HG02885 (cell line): ENCODE results near the gene NR1H2.
"Not testable (repeated sequence)": the region's sequence is repeated elsewhere in the genome, so short reads cannot be mapped to it uniquely, and the experiment has no call there.

Experiments used
- ATAC-seq: cut with Tn5 transposase; IDR thresholded peaks from one replicate; pipeline ENCODE4 v1.9.1; 2021; ENCODE audit warnings: mild to moderate bottlenecking; ENCODE audit not compliant: unreplicated experiment, poor library complexity

The NR1H2 gene

DNA sequence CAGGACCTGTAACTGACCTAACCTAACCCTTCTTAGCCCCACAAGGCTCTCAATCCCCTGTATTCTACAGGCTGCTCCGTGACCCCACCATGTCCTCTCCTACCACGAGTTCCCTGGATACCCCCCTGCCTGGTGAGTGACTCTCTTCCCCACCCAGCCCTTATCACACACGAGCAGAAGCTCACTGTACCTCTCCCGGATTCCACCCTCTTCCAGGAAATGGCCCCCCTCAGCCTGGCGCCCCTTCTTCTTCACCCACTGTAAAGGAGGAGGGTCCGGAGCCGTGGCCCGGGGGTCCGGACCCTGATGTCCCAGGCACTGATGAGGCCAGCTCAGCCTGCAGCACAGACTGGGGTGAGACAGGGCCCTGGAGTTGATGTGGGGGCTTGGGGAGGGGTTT lies 1.3 kb downstream of the NR1H2 start:
- no peak for ATAC-seq

DNA sequence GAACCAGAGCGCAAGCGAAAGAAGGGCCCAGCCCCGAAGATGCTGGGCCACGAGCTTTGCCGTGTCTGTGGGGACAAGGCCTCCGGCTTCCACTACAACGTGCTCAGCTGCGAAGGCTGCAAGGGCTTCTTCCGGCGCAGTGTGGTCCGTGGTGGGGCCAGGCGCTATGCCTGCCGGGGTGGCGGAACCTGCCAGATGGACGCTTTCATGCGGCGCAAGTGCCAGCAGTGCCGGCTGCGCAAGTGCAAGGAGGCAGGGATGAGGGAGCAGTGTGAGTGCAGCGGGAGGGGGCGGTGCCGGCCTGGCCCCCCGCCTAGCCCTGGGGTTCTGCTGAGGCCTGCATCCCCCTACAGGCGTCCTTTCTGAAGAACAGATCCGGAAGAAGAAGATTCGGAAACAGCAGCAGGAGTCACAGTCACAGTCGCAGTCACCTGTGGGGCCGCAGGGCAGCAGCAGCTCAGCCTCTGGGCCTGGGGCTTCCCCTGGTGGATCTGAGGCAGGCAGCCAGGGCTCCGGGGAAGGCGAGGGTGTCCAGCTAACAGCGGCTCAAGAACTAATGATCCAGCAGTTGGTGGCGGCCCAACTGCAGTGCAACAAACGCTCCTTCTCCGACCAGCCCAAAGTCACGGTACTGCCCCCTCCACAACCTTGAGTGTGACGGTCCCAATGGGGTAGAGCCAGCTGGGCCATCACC lies 2.1 kb downstream of the NR1H2 start:
- ATAC-seq, result no peak

DNA sequence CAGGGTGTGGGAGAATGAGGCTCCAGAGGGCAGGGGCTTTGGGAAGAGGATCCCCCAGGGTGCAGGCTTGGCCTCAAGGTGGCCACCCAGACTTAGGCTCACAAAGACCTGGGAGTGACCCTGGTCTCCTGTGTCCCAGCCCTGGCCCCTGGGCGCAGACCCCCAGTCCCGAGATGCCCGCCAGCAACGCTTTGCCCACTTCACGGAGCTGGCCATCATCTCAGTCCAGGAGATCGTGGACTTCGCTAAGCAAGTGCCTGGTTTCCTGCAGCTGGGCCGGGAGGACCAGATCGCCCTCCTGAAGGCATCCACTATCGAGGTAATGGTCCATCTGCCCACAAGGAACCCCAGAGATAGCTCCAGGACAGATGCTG lies 2.6 kb downstream of the NR1H2 start:
- no peak for ATAC-seq

DNA sequence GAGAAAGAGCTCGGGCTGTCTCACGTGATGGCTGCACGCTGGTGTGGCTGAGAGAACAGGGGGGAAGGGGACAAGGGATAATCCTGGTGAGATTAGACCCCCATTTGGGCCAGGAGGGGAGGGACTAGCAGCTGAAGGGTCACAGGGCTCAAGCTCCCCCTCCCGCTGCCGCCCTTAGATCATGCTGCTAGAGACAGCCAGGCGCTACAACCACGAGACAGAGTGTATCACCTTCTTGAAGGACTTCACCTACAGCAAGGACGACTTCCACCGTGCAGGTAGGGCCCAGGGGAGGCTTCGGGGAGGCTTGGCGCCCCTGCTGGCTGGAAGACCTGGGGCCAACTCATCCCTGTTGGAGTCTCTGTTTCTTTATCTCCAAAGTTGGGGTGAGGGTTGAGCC lies 3.3 kb downstream of the NR1H2 start:
- no peak for ATAC-seq

DNA sequence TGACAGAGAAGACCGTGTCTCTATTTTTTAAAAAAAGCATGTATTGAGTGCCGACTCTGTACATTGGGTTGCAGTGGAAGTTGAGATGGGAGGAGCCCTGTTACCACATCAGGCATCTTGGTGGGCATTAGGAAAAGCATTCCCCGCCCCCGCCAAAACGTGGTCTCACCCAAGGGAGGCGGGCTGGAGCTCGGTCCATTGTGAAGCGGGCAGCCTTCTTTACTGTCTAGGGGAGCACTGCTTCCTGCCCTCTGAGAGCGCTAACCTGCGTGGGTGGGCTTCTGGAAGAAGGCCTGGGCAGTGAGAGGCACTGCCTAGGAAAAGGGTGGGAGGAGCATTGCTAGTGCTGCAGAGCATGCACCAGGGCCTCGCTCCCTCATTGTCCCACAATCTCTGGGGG lies 3.9 kb downstream of the NR1H2 start:
- no peak for ATAC-seq

DNA sequence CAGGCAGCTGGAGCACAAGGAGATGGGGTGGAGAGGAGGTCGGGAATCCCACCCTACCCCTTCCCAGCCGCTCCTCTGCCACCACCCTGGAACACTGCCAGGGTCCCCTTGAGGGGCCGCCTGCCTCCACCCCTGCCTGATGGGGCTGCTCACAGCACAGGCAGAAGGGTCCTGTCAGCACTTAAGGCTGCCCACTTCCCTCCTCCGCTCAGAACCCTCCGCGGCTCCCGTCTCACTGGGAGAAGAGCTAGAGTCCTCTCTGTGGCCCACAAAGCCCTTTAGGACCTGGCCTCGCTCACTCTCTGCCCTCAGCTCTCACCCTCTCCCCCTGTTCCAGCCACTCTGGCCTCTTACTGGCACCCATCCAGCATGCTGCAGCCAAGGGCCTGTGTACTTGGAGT lies 4.5 kb downstream of the NR1H2 start:
- ATAC-seq, result no peak

DNA sequence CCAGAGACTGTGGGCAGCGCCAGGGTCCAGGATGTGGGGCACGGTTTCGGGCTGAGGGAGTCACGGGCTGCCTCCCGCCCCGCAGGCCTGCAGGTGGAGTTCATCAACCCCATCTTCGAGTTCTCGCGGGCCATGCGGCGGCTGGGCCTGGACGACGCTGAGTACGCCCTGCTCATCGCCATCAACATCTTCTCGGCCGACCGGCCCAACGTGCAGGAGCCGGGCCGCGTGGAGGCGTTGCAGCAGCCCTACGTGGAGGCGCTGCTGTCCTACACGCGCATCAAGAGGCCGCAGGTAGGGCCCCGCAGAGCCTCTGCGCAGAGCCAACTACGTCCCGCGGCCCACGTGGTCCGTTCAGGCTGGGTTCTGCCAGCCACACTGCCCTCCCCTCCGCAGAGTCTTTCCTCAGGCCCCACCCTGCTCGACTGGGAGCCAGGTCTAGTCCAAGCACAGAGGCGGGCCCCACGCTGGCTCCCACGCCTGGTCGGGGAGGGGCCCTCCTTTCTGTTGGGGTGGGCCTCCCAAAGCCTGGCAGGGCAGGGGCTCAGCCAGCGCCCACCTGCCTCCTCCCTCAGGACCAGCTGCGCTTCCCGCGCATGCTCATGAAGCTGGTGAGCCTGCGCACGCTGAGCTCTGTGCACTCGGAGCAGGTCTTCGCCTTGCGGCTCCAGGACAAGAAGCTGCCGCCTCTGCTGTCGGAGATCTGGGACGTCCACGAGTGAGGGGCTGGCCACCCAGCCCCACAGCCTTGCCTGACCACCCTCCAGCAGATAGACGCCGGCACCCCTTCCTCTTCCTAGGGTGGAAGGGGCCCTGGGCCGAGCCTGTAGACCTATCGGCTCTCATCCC lies 5.8 kb downstream of the NR1H2 start:
- ATAC-seq, result no peak

DNA sequence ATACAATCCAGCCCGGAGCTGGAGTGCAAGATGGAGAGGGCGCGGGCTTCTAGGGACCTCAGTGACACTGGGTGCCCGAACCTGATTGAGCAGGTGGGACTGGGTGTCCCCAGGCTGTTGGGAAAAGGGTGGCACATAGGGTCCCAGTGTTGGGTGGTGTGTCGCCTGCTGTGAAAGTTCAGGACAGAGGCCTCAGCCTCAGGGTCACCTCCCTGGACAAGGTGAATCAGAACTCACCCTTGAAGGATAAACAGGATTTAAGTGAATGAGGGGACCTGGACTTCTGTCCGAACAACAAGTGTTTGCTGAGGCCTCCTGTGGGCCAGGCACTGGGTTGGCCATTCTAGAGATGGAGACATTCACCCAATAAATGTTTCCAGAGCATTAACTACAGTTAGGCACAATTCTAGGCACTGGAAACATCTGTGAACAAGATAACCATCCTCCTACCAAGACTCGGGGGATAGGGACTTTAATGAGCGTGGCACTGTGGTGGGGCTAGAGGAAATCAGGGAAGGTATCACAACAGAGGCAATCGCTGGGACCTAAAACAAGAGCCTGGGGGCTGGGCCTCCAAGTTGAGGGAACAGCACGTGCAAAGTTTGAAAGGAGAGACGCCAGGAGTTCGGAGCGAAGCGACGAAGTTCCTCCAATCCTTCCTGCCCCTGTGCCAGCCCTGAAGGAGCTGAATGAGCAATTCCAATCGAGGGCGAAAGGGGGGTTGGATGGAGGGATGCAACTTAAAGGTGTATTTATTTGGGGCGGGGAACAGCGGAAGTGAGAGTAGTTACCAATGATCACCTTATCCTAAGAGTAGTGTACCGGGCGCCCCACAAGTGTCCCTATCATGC lies 7.0 kb downstream of the NR1H2 start:
- ATAC-seq, result no peak

DNA sequence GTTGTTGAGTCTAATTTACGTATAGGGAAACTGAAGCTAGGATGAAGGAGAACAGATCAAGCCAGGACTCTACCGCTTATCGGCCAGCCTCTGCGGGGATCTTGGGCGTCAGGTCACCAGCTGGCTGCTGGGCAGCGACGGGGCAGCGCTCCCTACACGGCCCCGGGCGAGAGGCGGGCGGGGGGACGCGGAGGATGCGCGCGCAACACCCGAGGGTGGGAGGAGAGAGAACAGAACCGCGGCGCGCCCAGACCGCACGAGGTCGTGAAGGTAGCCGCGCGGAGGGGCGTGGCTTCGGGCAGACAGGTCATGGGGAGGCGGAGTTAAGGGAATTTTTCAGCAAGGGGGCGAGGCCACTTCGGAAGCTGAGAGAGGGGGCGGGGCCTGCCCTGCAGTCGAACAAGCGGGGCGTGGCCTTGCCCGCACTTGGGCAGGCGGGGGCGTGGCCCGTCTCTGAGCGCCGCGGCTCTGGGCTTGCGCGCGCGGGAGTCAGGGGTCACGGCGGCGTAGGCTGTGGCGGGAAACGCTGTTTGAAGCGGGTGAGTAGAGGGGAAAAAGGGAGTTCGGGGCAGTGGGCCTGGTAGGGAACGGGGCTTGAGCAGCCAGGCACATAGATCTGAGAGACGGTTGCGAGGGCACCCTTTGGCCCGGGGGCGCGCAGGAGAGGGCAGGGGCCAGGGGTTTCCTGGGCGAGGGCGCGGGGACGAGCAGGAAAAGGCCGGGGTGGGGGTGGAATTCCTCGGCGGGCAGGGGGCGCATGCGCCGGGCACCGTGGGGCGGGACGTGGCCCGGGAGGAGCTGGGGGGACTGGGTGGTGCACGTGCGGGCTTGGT lies 7.8 kb downstream of the NR1H2 start, which contains the start of gene POLD1:
POLD1 (plus strand) TSS at position 496 of the 833 bp plus-strand sequence. CDS start 14,505 bp downstream, outside the sequence.
- peak; percentile 88 for ATAC-seq

DNA sequence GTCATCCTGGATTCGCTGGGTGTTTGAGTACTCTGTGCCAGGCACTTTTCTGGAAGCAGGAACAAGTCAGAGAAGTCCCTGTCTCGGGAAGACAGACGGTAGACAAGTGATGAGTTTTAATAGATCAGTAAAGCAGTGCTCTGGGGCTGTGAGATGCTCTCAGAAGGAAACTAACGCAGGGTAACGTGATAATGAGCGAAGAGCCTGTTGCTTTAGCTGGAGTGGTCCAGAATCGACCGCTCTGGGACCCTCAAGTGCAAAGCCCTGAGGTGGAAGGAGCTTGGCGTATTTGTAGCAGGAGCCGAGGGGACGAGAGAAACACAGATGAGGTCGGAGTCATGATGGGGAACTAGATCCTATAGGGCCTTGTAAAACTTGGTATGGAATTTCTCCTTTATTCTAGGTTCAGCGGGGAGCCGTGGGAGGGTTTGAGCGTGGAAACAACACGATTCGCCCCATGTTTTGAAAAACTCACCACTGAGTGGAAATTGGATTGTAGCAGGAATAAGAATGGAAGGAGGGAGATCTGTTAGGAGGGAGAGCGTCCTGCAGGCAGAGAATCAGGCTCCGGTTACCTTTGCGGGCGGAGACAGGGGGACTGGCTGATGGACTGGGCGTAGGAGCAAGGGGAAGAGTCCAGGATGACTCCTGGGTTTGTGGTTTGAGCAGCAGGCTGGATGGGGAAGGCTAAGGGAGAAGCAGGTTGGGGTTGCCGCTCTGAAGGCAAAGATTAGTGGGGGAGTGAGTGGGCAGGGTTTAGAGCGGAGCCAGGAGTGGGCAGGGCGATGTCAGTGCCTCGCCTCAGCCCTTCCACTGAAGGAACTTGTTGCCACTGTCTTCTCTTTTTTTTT lies 8.7 kb downstream of the NR1H2 start:
- no peak for ATAC-seq

DNA sequence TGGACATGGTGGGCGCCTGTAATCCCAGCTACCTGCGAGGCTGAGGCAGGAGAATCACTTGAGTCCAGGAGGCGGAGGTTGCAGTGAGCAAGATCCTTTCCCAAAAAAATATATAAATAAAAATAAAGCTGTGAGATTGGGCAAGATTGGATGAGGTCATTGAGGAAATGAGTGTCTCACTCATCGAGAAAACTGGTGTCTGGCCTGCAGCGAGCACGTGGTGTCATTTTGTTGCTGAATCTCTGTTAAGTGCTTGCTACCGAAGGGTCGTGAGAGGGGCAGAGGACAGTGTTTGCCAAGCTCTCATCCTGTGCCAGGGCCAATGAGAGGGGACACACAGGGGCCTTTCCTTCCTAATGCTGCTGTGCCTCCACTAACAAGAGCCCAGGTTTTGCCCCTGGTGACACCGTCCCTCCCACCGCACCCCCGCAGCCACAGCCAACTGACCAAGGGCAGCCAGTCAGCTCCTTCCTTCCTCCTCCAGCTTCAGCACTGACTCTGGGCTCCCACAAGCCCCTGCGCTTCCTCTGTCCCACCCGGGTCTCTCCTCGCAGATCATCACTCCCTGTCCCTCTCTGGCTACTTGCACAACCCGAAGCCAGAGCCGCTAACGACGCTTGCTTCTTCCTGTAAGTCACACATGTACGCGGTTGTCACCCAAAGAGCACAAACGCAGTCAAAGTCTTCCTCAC lies 11.1 kb downstream of the NR1H2 start:
- ATAC-seq, result no peak

DNA sequence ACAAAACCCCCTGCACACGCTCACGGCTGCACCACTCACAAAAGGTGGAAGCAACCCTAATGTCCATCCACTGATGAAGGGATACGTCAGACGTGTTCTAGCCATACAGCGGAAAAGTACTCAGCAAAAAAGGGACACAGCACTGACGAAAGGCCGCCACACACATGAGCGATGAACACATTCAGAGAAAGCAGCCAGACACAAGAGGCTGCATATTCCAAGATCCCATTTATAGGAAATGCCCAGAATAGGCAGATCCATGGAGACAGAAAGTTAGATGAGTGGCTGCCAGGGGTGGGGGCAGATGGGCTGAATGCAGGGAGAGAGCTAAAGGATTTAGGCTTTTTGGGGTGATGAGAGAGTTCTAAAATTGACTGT lies 11.6 kb downstream of the NR1H2 start:
- no peak for ATAC-seq

DNA sequence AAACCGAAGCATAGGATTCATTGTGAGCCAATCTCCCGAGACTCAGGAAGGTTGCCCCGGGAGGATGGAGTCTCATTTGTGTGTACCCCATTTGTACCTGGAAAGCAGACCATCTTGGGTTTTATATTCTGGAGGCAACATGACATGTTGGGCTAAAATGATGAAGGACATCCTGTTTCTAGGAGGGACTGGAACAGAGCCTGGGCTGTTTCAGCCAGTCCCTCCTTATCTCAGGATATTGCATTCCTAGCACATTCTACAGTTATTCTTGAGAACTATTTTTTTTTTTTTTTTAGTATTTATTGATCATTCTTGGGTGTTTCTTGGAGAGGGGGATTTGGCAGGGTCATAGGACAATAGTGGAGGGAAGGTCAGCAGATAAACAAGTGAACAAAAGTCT lies 14.0 kb downstream of the NR1H2 start:
- not testable (repeated sequence) for ATAC-seq

DNA sequence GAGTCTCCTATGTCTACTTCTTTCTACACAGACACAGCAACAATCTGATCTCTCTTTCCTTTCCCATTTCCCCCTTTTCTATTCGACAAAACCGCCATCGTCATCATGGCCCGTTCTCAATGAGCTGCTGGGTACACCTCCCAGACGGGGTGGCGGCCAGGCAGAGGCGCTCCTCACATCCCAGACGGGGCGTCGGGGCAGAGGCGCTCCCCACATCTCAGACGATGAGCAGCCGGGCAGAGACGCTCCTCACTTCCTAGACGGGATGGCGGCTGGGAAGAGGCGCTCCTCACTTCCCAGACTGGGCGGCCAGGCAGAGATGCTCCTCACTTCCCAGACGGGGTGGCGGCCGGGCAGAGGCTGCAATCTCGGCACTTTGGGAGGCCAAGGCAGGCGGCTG lies 14.7 kb downstream of the NR1H2 start:
- ATAC-seq, result not testable (repeated sequence)

DNA sequence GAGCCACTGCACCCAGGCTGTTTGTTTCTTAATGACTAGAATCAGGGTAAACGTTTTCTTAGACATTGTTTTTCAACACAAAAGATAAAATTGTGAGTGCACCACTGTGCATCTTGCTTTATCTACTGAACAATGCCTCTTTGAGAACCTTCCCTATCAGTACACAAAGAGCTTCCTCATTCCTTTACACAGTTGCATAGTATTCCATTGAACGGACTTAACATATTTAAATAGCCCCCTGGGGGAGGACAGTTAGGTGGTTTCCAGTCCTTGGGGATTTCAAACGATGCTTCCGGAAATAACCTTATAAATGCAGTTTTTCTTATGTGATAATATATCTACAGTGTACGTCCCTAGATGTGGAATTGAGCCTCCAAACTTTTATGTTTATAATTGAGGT lies 16.5 kb downstream of the NR1H2 start:
- no peak for ATAC-seq

DNA sequence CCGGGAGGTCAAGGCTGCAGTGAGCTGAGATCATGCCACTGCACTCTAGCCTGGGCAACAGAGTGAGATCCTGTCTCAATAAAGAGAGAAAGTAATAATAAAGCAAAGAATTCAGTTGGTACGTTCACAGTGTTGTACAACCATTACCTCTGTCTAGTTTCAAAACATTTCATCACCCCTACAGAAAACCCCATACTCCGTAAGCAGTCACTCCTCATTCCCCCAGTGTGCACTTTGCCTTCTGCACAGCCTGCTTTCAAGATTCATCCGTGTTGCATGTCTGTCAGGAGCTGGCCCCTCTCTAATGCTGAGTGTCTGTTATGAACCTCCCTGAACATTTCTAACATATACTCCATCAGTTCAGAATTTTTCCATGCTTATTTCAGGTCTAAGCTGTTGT lies 17.3 kb downstream of the NR1H2 start:
- no peak for ATAC-seq

DNA sequence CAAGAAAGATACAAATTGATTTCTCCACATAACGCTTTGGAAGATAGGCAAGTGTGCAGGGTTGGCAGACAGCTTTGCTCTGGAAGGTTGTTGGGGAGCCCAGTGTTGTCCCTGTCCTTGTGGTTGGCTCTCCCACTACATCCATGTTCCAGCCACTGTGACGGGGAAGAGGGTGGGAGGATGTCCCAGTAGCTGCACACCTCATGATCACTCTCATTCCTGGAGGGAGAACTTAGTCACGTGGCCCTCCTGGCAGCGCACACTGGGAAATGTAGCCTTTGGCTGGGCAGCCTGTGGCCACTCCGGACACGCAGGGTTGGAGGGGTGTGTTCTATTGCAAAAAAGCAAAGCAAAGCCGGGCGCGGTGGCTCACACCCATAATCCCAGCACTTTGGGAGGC lies 17.8 kb downstream of the NR1H2 start:
- no peak for ATAC-seq

DNA sequence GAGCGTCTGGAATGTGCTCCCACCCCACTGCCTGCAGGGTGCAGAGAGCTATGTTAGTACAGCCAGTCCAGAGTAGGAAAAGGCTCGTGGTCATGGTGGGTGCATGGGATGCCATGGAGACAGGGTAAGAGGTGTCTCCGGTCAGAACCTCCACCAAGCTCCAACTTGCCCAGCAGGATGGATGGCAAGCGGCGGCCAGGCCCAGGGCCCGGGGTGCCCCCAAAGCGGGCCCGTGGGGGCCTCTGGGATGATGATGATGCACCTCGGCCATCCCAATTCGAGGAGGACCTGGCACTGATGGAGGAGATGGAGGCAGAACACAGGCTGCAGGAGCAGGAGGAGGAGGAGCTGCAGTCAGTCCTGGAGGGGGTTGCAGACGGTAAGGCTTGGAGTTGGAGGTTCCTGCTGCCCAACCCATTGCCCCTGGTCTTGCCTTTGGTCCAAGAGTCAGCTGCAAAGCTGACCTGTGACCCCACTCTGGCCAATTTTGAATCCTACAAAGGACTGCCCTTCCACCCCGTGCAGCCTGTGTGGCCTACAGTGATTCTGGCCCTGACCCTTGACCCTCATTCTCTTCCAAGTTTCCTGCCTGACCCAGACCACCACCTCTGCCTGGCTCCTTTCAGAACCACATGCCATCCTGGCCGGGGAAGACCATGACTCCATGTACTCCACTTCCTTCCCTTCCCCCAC lies 22.6 kb downstream of the NR1H2 start:
- no peak for ATAC-seq
